ENCODE results near the gene SLC13A5.

GRCh38 chr17:6748617-6749016 is 35.4 kb upstream of the SLC13A5 start:
- TF ChIP-seq POLR2A (IDR thresholded peaks at IDR 0.05; ENCODE audit: low read length) (no peak), GATA1 (IDR thresholded peaks at IDR 0.05; ENCODE audit: low read depth, low read length) (no peak)

Data from erythroblast (primary cell).